K562 (cell line): ENCODE results near the gene MTHFSD. TPM values are rescaled to one million over a fixed set of nuclear protein-coding genes. Genes with fewer than 3 reads are reported as not detected.

Experiments
- ATAC-seq: fragments of 200-7000 bp; cut with Tn5 transposase; 3 replicates; pipeline ENCODE4 v1.9.1; 2020; ENCODE audit warnings: moderate library complexity
- BruUV-seq: library from RNA; stranded (reverse); fragments of 400-500 nt; replicated peaks from 2 replicates; lab custom pipeline; 2021; lab: Mats Ljungman, UMichigan
- CTCF ChIA-PET: fragments of 300-600 bp; formaldehyde crosslinking; extraction: SDS; loops from one replicate; lab custom pipeline; 2021; ENCODE audit warnings: low intra/inter-chr PET ratio; lab: Yijun Ruan, JAX
- POLR2A ChIA-PET: fragments of 300-600, 350-650 bp; sonication (Branson Sonifier 250); formaldehyde crosslinking; extraction: SDS; loops from one replicate; lab custom pipeline; 2021; ENCODE audit warnings: antibody characterized with exemption, inconsistent platforms; lab: Yijun Ruan, JAX
- DNase-seq, 4 experiments: peaks; one replicate each; pipeline versions ENCODE4 v3.0.0 to v3.0.0-alpha.2; 2011 to 2018; ENCODE audit warnings: low spot score in 3 of 4, mixed read lengths in 3 of 4; ENCODE audit errors: extremely low read depth in 1 of 4
- FAIRE-seq: peaks from 2 replicates; lab custom pipeline; 2011; peaks lifted over from hg19 to GRCh38; lab: Jason Lieb, UNC
- H2AFZ ChIP-seq: 2 replicates; pipeline ENCODE4 v1.6.0; 2011; ENCODE audit warnings: low read depth, low read length, control low read depth, inconsistent platforms
- H3K27ac ChIP-seq: fragments of 200-600 bp; 3 replicates; pipeline ENCODE4 v1.8.0; 2011; ENCODE audit warnings: low read depth, mild to moderate bottlenecking, control low read depth, inconsistent platforms, low read length, moderate library complexity, mixed read lengths; ENCODE audit errors: extremely low read depth
- H3K27me3 ChIP-seq, 2 experiments: fragments of 300-600 bp in 1 of 2; 2 replicates in 1 of 2; 3 replicates in 1 of 2; pipeline versions ENCODE4 v1.6.0 to v1.8.0; 2011; ENCODE audit warnings: inconsistent platforms in 2 of 2, low read length in 2 of 2, mild to moderate bottlenecking in 1 of 2, mixed read lengths in 1 of 2, moderate library complexity in 1 of 2; ENCODE audit not compliant: control insufficient read depth in 2 of 2, insufficient read depth in 2 of 2
- H3K36me3 ChIP-seq: fragments of 300-600 bp; 3 replicates; pipeline ENCODE4 v1.8.0; 2011; ENCODE audit warnings: mild to moderate bottlenecking, low read length, inconsistent platforms; ENCODE audit not compliant: control insufficient read depth, insufficient read depth
- H3K4me1 ChIP-seq, 2 experiments: fragments of 200-600 bp in 1 of 2; replicated peaks in 1 of 2; 2 replicates in 1 of 2; 3 replicates in 1 of 2; pipeline versions ENCODE4 v1.5.1 to v1.8.0; 2011; ENCODE audit warnings: inconsistent platforms in 2 of 2, low read length in 2 of 2, mild to moderate bottlenecking in 1 of 2, mixed read lengths in 1 of 2, moderate library complexity in 1 of 2; ENCODE audit not compliant: control insufficient read depth in 2 of 2, insufficient read depth in 2 of 2
- H3K4me2 ChIP-seq: 2 replicates; pipeline ENCODE4 v1.6.1; 2011; ENCODE audit warnings: low read length, control low read depth, inconsistent platforms, mixed read lengths; ENCODE audit not compliant: insufficient read depth
- H3K4me3 ChIP-seq: fragments of 200-600 bp; sonication (generic), shearing (Covaris generic); 2 replicates; pipeline ENCODE4 v1.5.1; 2016; ENCODE audit warnings: control low read depth, inconsistent platforms
- H3K79me2 ChIP-seq: fragments of 200-600 bp; 3 replicates; pipeline ENCODE4 v1.8.0; 2011; ENCODE audit warnings: low read length, inconsistent platforms; ENCODE audit not compliant: control insufficient read depth, insufficient read depth
- H3K9ac ChIP-seq, 2 experiments: 2 replicates each; pipeline versions ENCODE4 v1.6.0 to v1.6.1; 2011; ENCODE audit warnings: low read depth in 2 of 2, low read length in 2 of 2, control low read depth in 1 of 2, inconsistent platforms in 1 of 2, mild to moderate bottlenecking in 1 of 2, mixed read lengths in 1 of 2; ENCODE audit not compliant: insufficient read depth in 1 of 2
- H3K9me1 ChIP-seq: one replicate; pipeline ENCODE4 v1.6.0; 2011; ENCODE audit warnings: inconsistent platforms, mild to moderate bottlenecking, low read length, moderate library complexity; ENCODE audit not compliant: control insufficient read depth, insufficient read depth
- H3K9me3 ChIP-seq: replicated peaks from 2 replicates; pipeline ENCODE4 v1.5.1; 2011; ENCODE audit warnings: low read depth, low read length, inconsistent platforms; ENCODE audit not compliant: control insufficient read depth, insufficient read depth
- H4K20me1 ChIP-seq: replicated peaks from 2 replicates; pipeline ENCODE4 v1.6.1; 2011; ENCODE audit warnings: low read length, inconsistent platforms, mixed read lengths; ENCODE audit not compliant: control insufficient read depth, insufficient read depth
- CBFA2T3 ChIP-seq: fragments of 450-650 bp; IDR thresholded peaks from 2 replicates; pipeline ENCODE4 v1.6.1; 2017
- MCM2 ChIP-seq: fragments of 450-650 bp; IDR thresholded peaks from 2 replicates; pipeline ENCODE4 v1.6.1; 2017; ENCODE audit warnings: low read depth, mild to moderate bottlenecking
- MLX ChIP-seq, 2 experiments: fragments of 450-650 bp in 1 of 2; sonication (generic) in 1 of 2; formaldehyde crosslinking; conservative IDR thresholded peaks; 2 replicates each; pipeline versions ENCODE4 v1.4.0 to v1.8.1; 2020 to 2022; ENCODE audit warnings: mild to moderate bottlenecking in 1 of 2, missing genetic modification reagents in 1 of 2
- MTA3 ChIP-seq: fragments of 450-650 bp; formaldehyde crosslinking; IDR thresholded peaks from 2 replicates; pipeline ENCODE4 v1.6.1; 2017; ENCODE audit warnings: mild to moderate bottlenecking, borderline replicate concordance
- RBM39 ChIP-seq: fragments of 200-400 bp; formaldehyde crosslinking; optimal IDR thresholded peaks from 2 replicates; pipeline ENCODE3; 2018; ENCODE audit warnings: low read depth, low read length
- TAF1 ChIP-seq: IDR thresholded peaks from 2 replicates; pipeline ENCODE4 v1.6.1; 2011; ENCODE audit warnings: mild to moderate bottlenecking, low read length, moderate library complexity; ENCODE audit not compliant: insufficient read depth, control insufficient read depth, severe bottlenecking; ENCODE audit errors: extremely low read depth
- TSHZ1 ChIP-seq: fragments of 250-450 bp; sonication (Bioruptor Pico); IDR thresholded peaks from 2 replicates; pipeline ENCODE4 v1.4.0; 2020; ENCODE audit warnings: mild to moderate bottlenecking, moderate library complexity
- WGBS: fragments of 100-300 bp; shearing (Covaris generic); methylation state at CpG from one replicate; pipeline ENCODE4 v1.1.6; 2016; ENCODE audit warnings: low coverage, mixed read lengths; ENCODE audit not compliant: insufficient coverage; ENCODE audit errors: missing lambda C conversion rate; 5-methylcytosine and 5-hydroxymethylcytosine counted together
- in situ Hi-C: fragments of 300-500 bp; cut with MboI; formaldehyde crosslinking; loops from 4 replicates; pipeline ENCODE4 v1.15.0; 2018; ENCODE audit warnings: inconsistent platforms, mixed read lengths
- intact Hi-C: fragments of 100-400 bp; cut with micrococcal nuclease; formaldehyde crosslinking; loops from 2 replicates; pipeline ENCODE4 v1.14.2; 2022
- polyA plus RNA-seq, 8 experiments: library from polyadenylated mRNA; depleted of rRNA in 4 of 8; stranded (reverse) in 5 of 8; unstranded in 3 of 8; fragments of >200 nt; fragmentation: Nextera tagmentation in 2 of 8; fragmentation: Illumina TruSeq in 1 of 8; extraction: Ambion mirVana in 2 of 8; extraction: Trizol in 1 of 8; gene quantifications; 2 replicates each; pipeline versions ENCODE4 v1.2.1 to v1.2.3, GENCODE V29; 2011 to 2014; ENCODE audit warnings: inconsistent platforms in 1 of 8, missing spikeins in 1 of 8
- total RNA-seq, 7 experiments: library from RNA; depleted of rRNA in 6 of 7; stranded (reverse); fragments of >200 nt in 6 of 7; fragmentation: Illumina TruSeq in 2 of 7; extraction: Trizol in 2 of 7; gene quantifications; 2 replicates each; pipeline versions ENCODE4 v1.2.1 to v1.2.3, GENCODE V29; 2011 to 2021; ENCODE audit warnings: low replicate concordance in 1 of 7

MTHFSD gene
- total and polyA plus RNA-seq, 9 of the 15 experiments (the other 6 are each of a cell fraction or from before 2014, with no cell fraction given) = 3.2 to 20.2 (median 12.0) TPM

GRCh38 chr16:86601356-86601755 is 46.3 kb upstream of the MTHFSD start:
- Histone ChIP-seq H4K20me1 (no peaks in the 10 kb centered on the region), H3K36me3 (no peaks in the 10 kb centered on the region), H3K9me1 (no peaks in the 10 kb centered on the region), H3K4me1 (no peaks in the 10 kb centered on the region), H3K9me3 (no peaks in the 10 kb centered on the region), H2AFZ (no peak overlapping the region), H3K4me3 (no peak overlapping the region), H3K4me2 (no peak overlapping the region), H3K9ac (no peak overlapping the region), H3K27ac (no peak overlapping the region), H3K79me2 (no peaks in the 10 kb centered on the region), H3K27me3 (peaks cover 6 to 21% of the 10 kb centered on the region in 2 experiments; a peak in 3 of 5 replicates)
- in situ Hi-C loops (no loop called here), intact Hi-C loops (no loop called here)
- ChIA-PET POLR2A (no interaction called here), CTCF (no interaction called here)
- DNase-seq (no peak), ATAC-seq (no peak), FAIRE-seq (no peak)
- no TSS peak for BruUV-seq
- 0% methylated on average over 2 of the region's 2 CpGs for WGBS
- TF ChIP-seq CBFA2T3 (no peak), TSHZ1 (no peak), TAF1 (no peak), MTA3 (no peak), RBM39 (no peak), MLX (CRISPR knock-in tag; conservative IDR thresholded peaks at IDR 0.05) (no peak), MCM2 (no peak)
